K562 (cell line): ENCODE measurements around the gene CPLX3. TPM values are rescaled to one million over a fixed set of nuclear protein-coding genes. Genes with fewer than 3 reads are reported as not detected.

Source experiments
- BCL6 ChIP-seq: fragments of 250-450 bp; sonication (Bioruptor Pico); IDR thresholded peaks from 2 replicates; pipeline ENCODE4 v1.4.0; 2020
- FOXK2 ChIP-seq, 2 experiments: fragments of 450-650 bp; IDR thresholded peaks in 1 of 2; conservative IDR thresholded peaks in 1 of 2; 2 replicates each; pipeline ENCODE4 v1.6.1; 2016; ENCODE audit warnings: low read depth in 2 of 2, mild to moderate bottlenecking in 1 of 2
- FOXP4 ChIP-seq: sonication (generic); formaldehyde crosslinking; IDR thresholded peaks from 2 replicates; pipeline ENCODE4 v1.8.0; 2022; ENCODE audit warnings: mild to moderate bottlenecking, missing genetic modification reagents, borderline replicate concordance
- HSF4 ChIP-seq: fragments of 250-450 bp; sonication (Bioruptor Pico); IDR thresholded peaks from 2 replicates; pipeline ENCODE4 v2.1.2; 2022; ENCODE audit warnings: mild to moderate bottlenecking, moderate library complexity, borderline replicate concordance
- ID3 ChIP-seq, 2 experiments: fragments of 250-450 bp in 1 of 2; fragments of 450-650 bp in 1 of 2; sonication (Bioruptor Pico) in 1 of 2; IDR thresholded peaks; 2 replicates each; pipeline versions ENCODE4 v1.6.1 to v1.8.0; 2016 to 2021; ENCODE audit warnings: mild to moderate bottlenecking in 2 of 2, moderate library complexity in 2 of 2, missing compliant biosample characterization in 1 of 2, missing genetic modification characterization in 1 of 2
- MTA3 ChIP-seq: fragments of 450-650 bp; formaldehyde crosslinking; IDR thresholded peaks from 2 replicates; pipeline ENCODE4 v1.6.1; 2017; ENCODE audit warnings: mild to moderate bottlenecking, borderline replicate concordance
- TEAD1 ChIP-seq, 2 experiments: fragments of 450-650 bp in 1 of 2; sonication (generic) in 1 of 2; formaldehyde crosslinking; IDR thresholded peaks; 2 replicates each; pipeline versions ENCODE4 v1.4.0 to v1.8.0; 2020 to 2022; ENCODE audit warnings: mild to moderate bottlenecking in 2 of 2, missing genetic modification reagents in 1 of 2
- VEZF1 ChIP-seq: fragments of 200-800 bp; sonication (Bioruptor generic); IDR thresholded peaks from 2 replicates; pipeline ENCODE4 v1.6.1; 2017; ENCODE audit warnings: missing genetic modification characterization, missing compliant biosample characterization
- ZNF318 ChIP-seq, 2 experiments: fragments of 450-650 bp; IDR thresholded peaks; 2 replicates each; pipeline ENCODE4 v1.6.1; 2016; ENCODE audit warnings: mild to moderate bottlenecking in 2 of 2, borderline replicate concordance in 1 of 2, low read depth in 1 of 2, moderate library complexity in 1 of 2
- polyA plus RNA-seq, 8 experiments: library from polyadenylated mRNA; depleted of rRNA in 4 of 8; stranded (reverse) in 5 of 8; unstranded in 3 of 8; fragments of >200 nt; fragmentation: Nextera tagmentation in 2 of 8; fragmentation: Illumina TruSeq in 1 of 8; extraction: Ambion mirVana in 2 of 8; extraction: Trizol in 1 of 8; gene quantifications; 2 replicates each; pipeline versions ENCODE4 v1.2.1 to v1.2.3, GENCODE V29; 2011 to 2014; ENCODE audit warnings: inconsistent platforms in 1 of 8, missing spikeins in 1 of 8
- total RNA-seq, 7 experiments: library from RNA; depleted of rRNA in 6 of 7; stranded (reverse); fragments of >200 nt in 6 of 7; fragmentation: Illumina TruSeq in 2 of 7; extraction: Trizol in 2 of 7; gene quantifications; 2 replicates each; pipeline versions ENCODE4 v1.2.1 to v1.2.3, GENCODE V29; 2011 to 2021; ENCODE audit warnings: low replicate concordance in 1 of 7

The CPLX3 gene
- total and polyA plus RNA-seq, 9 of the 15 experiments (the other 6 are each of a cell fraction or from before 2014, with no cell fraction given): not detected

GRCh38 chr15:74842581-74843444 lies 16.4 kb downstream of the CPLX3 start, which contains the start of gene ULK3 (continued):
- TF ChIP-seq VEZF1 (peak; percentile 95), BCL6 (CRISPR knock-in tag) (no peak), ID3 (CRISPR knock-in tag; IDR thresholded peaks at IDR 0.05) (no peak), ID3 (tag; IDR thresholded peaks at IDR 0.05) (peak; percentile 56), ZNF318 (IDR thresholded peaks at IDR 0.05; ENCODE audit: borderline replicate concordance in 1 of 2, low read depth in 1 of 2) (no peak), HSF4 (CRISPR knock-in tag) (no peak), MTA3 (0 out of 2 replicates have a peak, but pooled peaks have one; percentile 64), FOXK2 (conservative IDR thresholded peaks at IDR 0.05 in 1 of 2, IDR thresholded peaks at IDR 0.05 in 1 of 2; ENCODE audit: low read depth in 2 of 2) (no peak), FOXP4 (no peak), TEAD1 (CRISPR knock-in tag; IDR thresholded peaks at IDR 0.05) (peak in 1 of 2 experiments; percentile 59; a peak in 1 of 4 replicates)
